HCT116 (cell line): ENCODE results near the gene CACNA1G. TPM values are rescaled to one million over a fixed set of nuclear protein-coding genes. Genes with fewer than 3 reads are reported as not detected.

Experiments used
- ATAC-seq: fragments of 200-7000 bp; cut with Tn5 transposase; 2 replicates; pipeline ENCODE4 v1.9.1; 2020; ENCODE audit warnings: mild to moderate bottlenecking, moderate library complexity
- BruUV-seq: library from RNA; stranded (reverse); fragments of 400-500 nt; replicated peaks from 2 replicates; lab custom pipeline; 2021; lab: Mats Ljungman, UMichigan
- CTCF ChIA-PET: fragments of 300-600 bp; sonication (Branson Sonifier 250); formaldehyde crosslinking; loops from one replicate; lab custom pipeline; 2021; ENCODE audit warnings: antibody characterized with exemption; lab: Charles Lee
- POLR2A ChIA-PET: fragments of 300-600, 350-600 bp; sonication (Branson Sonifier 250); formaldehyde crosslinking; loops from one replicate; lab custom pipeline; 2021; ENCODE audit warnings: antibody characterized with exemption; lab: Charles Lee
- RAD21 ChIA-PET, 2 experiments: fragments of 300-600 bp; sonication (Branson Sonifier 250); formaldehyde crosslinking; loops; one replicate each; lab custom pipeline; 2023; ENCODE audit warnings: low total read pairs in 2 of 2; ENCODE audit not compliant: uncharacterized antibody in 2 of 2, unreplicated experiment in 2 of 2, low non-redundant PET in 1 of 2; lab: Charles Lee
- DNase-seq: peaks from one replicate; pipeline ENCODE4 v3.0.0-alpha.2; 2010; ENCODE audit warnings: low read depth, low spot score
- H2AFZ ChIP-seq: fragments of 200-600 bp; shearing (Covaris generic), sonication (generic); 2 replicates; pipeline ENCODE4 v1.6.1; 2017; ENCODE audit warnings: low read depth, mixed run types, mixed read lengths, antibody characterized with exemption, low read length; ENCODE audit not compliant: poor library complexity, severe bottlenecking
- H3K27ac ChIP-seq: 2 replicates; pipeline ENCODE4 v1.5.1; 2012; ENCODE audit warnings: low read depth, low read length
- H3K27me3 ChIP-seq: fragments of 200-600 bp; sonication (generic); 2 replicates; pipeline ENCODE4 v1.6.1; 2016; ENCODE audit warnings: mixed run types, low read length, mixed read lengths; ENCODE audit not compliant: insufficient read depth
- H3K36me3 ChIP-seq, 2 experiments: fragments of 200-500 bp in 1 of 2; fragments of 200-600 bp in 1 of 2; sonication (Bioruptor generic) in 1 of 2; sonication (generic) in 1 of 2; 2 replicates each; pipeline versions ENCODE4 v1.5.1 to v1.6.1; 2014 to 2016; ENCODE audit warnings: low read length in 2 of 2, inconsistent platforms in 1 of 2, mixed read lengths in 1 of 2, mixed run types in 1 of 2; ENCODE audit not compliant: insufficient read depth in 2 of 2, control insufficient read depth in 1 of 2
- H3K4me1 ChIP-seq, 2 experiments: fragments of 200-600 bp in 1 of 2; sonication (generic) in 1 of 2; 2 replicates each; pipeline versions ENCODE4 v1.5.1 to v1.6.1; 2012 to 2017; ENCODE audit warnings: low read length in 2 of 2, inconsistent platforms in 1 of 2, mild to moderate bottlenecking in 1 of 2, mixed read lengths in 1 of 2, mixed run types in 1 of 2, moderate library complexity in 1 of 2; ENCODE audit not compliant: insufficient read depth in 2 of 2, control insufficient read depth in 1 of 2
- H3K4me2 ChIP-seq: fragments of 200-600 bp; sonication (generic); 2 replicates; pipeline ENCODE4 v1.6.1; 2017; ENCODE audit warnings: mixed run types, low read length, mixed read lengths
- H3K4me3 ChIP-seq, 2 experiments: fragments of 200-600 bp in 1 of 2; sonication (generic) in 1 of 2; replicated peaks in 1 of 2; 2 replicates each; pipeline ENCODE4 v1.5.1; 2011 to 2016; ENCODE audit warnings: low read length in 2 of 2, control low read depth in 1 of 2, low read depth in 1 of 2, mild to moderate bottlenecking in 1 of 2, mixed read lengths in 1 of 2, mixed run types in 1 of 2
- H3K79me2 ChIP-seq: fragments of 200-600 bp; sonication (generic); 2 replicates; pipeline ENCODE4 v1.6.1; 2017; ENCODE audit warnings: mild to moderate bottlenecking, mixed run types, low read length, moderate library complexity, mixed read lengths; ENCODE audit not compliant: insufficient read depth
- H3K9ac ChIP-seq: fragments of 200-600 bp; sonication (generic); 2 replicates; pipeline ENCODE4 v1.6.1; 2016; ENCODE audit warnings: low read length, mixed read lengths
- H3K9me2 ChIP-seq: fragments of 200-600 bp; sonication (generic), shearing (Covaris generic); 2 replicates; pipeline ENCODE4 v1.6.1; 2017; ENCODE audit warnings: mixed run types, mild to moderate bottlenecking, moderate library complexity; ENCODE audit not compliant: insufficient read depth
- H3K9me3 ChIP-seq, 2 experiments: fragments of 200-500 bp in 1 of 2; fragments of 200-600 bp in 1 of 2; sonication (Bioruptor generic) in 1 of 2; sonication (generic) in 1 of 2; 2 replicates each; pipeline ENCODE4 v1.6.1; 2014 to 2017; ENCODE audit warnings: low read length in 2 of 2, mixed read lengths in 2 of 2, inconsistent platforms in 1 of 2, low read depth in 1 of 2, mild to moderate bottlenecking in 1 of 2, mixed run types in 1 of 2, moderate library complexity in 1 of 2; ENCODE audit not compliant: control insufficient read depth in 1 of 2, insufficient read depth in 1 of 2
- H4K20me1 ChIP-seq: fragments of 200-600 bp; sonication (generic), shearing (Covaris generic); 2 replicates; pipeline ENCODE4 v1.6.1; 2017; ENCODE audit warnings: mixed run types, mild to moderate bottlenecking, moderate library complexity; ENCODE audit not compliant: insufficient read depth
- ELF1 ChIP-seq: IDR thresholded peaks from 2 replicates; pipeline ENCODE4 v1.6.1; 2012; ENCODE audit warnings: low read depth, borderline replicate concordance
- EZH2phosphoT487 ChIP-seq: fragments of 200-600 bp; IDR thresholded peaks from 2 replicates; pipeline ENCODE4 v1.6.1; 2018; ENCODE audit warnings: antibody characterized with exemption, borderline replicate concordance
- POLR2A ChIP-seq: IDR thresholded peaks from 2 replicates; pipeline ENCODE4 v1.7.0; 2011; ENCODE audit warnings: borderline replicate concordance; ENCODE audit not compliant: insufficient read depth, insufficient read length; ENCODE audit errors: extremely low read depth
- POLR2AphosphoS5 ChIP-seq: IDR thresholded peaks from 2 replicates; pipeline ENCODE4 v1.6.1; 2011; ENCODE audit warnings: mild to moderate bottlenecking, low read depth, low read length, moderate library complexity
- RAD21 ChIP-seq: IDR thresholded peaks from 2 replicates; pipeline ENCODE4 v1.6.1; 2012; ENCODE audit warnings: low read depth, mild to moderate bottlenecking
- SP1 ChIP-seq: IDR thresholded peaks from 2 replicates; pipeline ENCODE4 v1.6.1; 2012; ENCODE audit warnings: low read depth
- YY1 ChIP-seq: IDR thresholded peaks from 2 replicates; pipeline ENCODE4 v1.6.1; 2011; ENCODE audit warnings: low read length, low read depth, moderate library complexity, mild to moderate bottlenecking; ENCODE audit not compliant: insufficient replicate concordance; ENCODE audit errors: extremely low read depth
- ZFX ChIP-seq: fragments of 450-650 bp; IDR thresholded peaks from 2 replicates; pipeline ENCODE4 v1.6.1; 2017
- intact Hi-C: fragments of 100-400 bp; cut with micrococcal nuclease; formaldehyde crosslinking; loops from 2 replicates; pipeline ENCODE4 v1.10.0; 2022
- total RNA-seq: library from RNA; stranded (reverse); gene quantifications from one replicate; pipeline ENCODE4 v1.2.1, GENCODE V29; 2021; ENCODE audit not compliant: unreplicated experiment
- TF ChIP-seq, protein P1 (sequence below): IDR thresholded peaks from 2 replicates; pipeline ENCODE4 v1.6.1; 2012; ENCODE audit warnings: low read depth
- TF ChIP-seq, protein P2 (sequence below), 3 experiments: fragments of 200-600 bp in 1 of 3; sonication (generic) in 1 of 3; IDR thresholded peaks in 2 of 3; conservative IDR thresholded peaks in 1 of 3; 2 replicates each; pipeline ENCODE4 v1.5.1; 2012 to 2017; ENCODE audit warnings: low read depth in 2 of 3, low read length in 2 of 3, antibody characterized with exemption in 1 of 3, borderline replicate concordance in 1 of 3, control low read depth in 1 of 3, mild to moderate bottlenecking in 1 of 3, mixed read lengths in 1 of 3, mixed run types in 1 of 3, moderate library complexity in 1 of 3; ENCODE audit not compliant: insufficient read depth in 1 of 3

Gene CACNA1G
- total RNA-seq, 1 experiment from 2014 or later = 3.4 TPM

DNA sequence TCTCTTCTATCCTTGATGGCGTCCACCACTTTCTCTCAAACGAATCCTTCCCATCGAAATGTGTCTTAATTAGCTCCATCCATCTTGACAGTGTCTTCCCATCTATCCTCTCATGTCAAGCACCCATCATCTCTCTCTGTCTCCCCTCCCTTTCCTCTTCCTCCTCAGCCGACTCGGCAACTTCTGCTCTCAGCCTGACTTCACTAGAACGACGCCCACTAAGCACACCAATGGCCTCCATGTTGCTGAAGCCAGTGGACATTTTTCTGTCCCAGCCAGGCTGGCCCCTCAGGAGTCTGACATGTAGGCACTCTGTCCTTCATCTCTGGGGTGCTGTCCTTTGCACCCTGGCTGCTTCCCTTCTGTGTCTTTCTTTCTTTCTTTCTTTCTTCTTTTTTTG is 16.0 kb upstream of the CACNA1G start:
- Histone ChIP-seq H3K4me2 (no peak overlapping the region), H4K20me1 (no peaks in the 10 kb centered on the region), H2AFZ (no peak overlapping the region), H3K9ac (no peak overlapping the region), H3K27ac (no peak overlapping the region), H3K27me3 (no peaks in the 10 kb centered on the region), H3K79me2 (no peaks in the 10 kb centered on the region; the same call in 1 of the 2 replicates), H3K36me3 (no peaks in the 10 kb centered on the region), H3K9me2 (no peaks in the 10 kb centered on the region), H3K4me1 (peaks cover 48 to 79% of the 10 kb centered on the region in 2 experiments), H3K9me3 (no peaks in the 10 kb centered on the region), H3K4me3 (no peak overlapping the region)
- TF ChIP-seq POLR2A = no peak
- TF ChIP-seq, protein P1, sequence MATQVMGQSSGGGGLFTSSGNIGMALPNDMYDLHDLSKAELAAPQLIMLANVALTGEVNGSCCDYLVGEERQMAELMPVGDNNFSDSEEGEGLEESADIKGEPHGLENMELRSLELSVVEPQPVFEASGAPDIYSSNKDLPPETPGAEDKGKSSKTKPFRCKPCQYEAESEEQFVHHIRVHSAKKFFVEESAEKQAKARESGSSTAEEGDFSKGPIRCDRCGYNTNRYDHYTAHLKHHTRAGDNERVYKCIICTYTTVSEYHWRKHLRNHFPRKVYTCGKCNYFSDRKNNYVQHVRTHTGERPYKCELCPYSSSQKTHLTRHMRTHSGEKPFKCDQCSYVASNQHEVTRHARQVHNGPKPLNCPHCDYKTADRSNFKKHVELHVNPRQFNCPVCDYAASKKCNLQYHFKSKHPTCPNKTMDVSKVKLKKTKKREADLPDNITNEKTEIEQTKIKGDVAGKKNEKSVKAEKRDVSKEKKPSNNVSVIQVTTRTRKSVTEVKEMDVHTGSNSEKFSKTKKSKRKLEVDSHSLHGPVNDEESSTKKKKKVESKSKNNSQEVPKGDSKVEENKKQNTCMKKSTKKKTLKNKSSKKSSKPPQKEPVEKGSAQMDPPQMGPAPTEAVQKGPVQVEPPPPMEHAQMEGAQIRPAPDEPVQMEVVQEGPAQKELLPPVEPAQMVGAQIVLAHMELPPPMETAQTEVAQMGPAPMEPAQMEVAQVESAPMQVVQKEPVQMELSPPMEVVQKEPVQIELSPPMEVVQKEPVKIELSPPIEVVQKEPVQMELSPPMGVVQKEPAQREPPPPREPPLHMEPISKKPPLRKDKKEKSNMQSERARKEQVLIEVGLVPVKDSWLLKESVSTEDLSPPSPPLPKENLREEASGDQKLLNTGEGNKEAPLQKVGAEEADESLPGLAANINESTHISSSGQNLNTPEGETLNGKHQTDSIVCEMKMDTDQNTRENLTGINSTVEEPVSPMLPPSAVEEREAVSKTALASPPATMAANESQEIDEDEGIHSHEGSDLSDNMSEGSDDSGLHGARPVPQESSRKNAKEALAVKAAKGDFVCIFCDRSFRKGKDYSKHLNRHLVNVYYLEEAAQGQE = no peak
- DNase-seq (no peak), ATAC-seq (no peak)
- POLR2A ChIA-PET = no interaction called here
- RAD21 ChIA-PET = no interaction called here
- CTCF ChIA-PET = interaction anchor here (1.0 kb wide), 1 partner anchor 151 kb away, joined by 3 read pairs; no protein-coding TSS in a partner anchor
- intact Hi-C loops = loop anchor here (10.0 kb wide), 1 partner anchor 610 kb away; the partner anchor contains the start of gene NME1
- no TSS peak for BruUV-seq

GRCh38 chr17:50545311-50545710 is 15.2 kb upstream of the CACNA1G start:
- Histone ChIP-seq H3K79me2 (no peaks in the 10 kb centered on the region; the same call in 1 of the 2 replicates), H3K27me3 (no peaks in the 10 kb centered on the region), H3K4me2 (no peak overlapping the region), H3K9me2 (no peaks in the 10 kb centered on the region), H2AFZ (no peak overlapping the region), H3K9me3 (no peaks in the 10 kb centered on the region), H3K27ac (no peak overlapping the region), H3K9ac (no peak overlapping the region), H3K36me3 (no peaks in the 10 kb centered on the region), H3K4me1 (peaks cover 40 to 72% of the 10 kb centered on the region in 2 experiments), H3K4me3 (no peak overlapping the region), H4K20me1 (no peaks in the 10 kb centered on the region)
- no peak for DNase-seq
- ChIA-PET RAD21 (no interaction called here), POLR2A (no interaction called here), CTCF (interaction anchor here (0.7 kb wide), 1 partner anchor 81 kb away, joined by 3 read pairs; no protein-coding TSS in a partner anchor)
- intact Hi-C loops = loop anchor here (10.0 kb wide), 1 partner anchor 609 kb away; the partner anchor contains the start of gene NME1
- BruUV-seq = no TSS peak
- ATAC-seq = no peak
- TF ChIP-seq, protein P2, sequence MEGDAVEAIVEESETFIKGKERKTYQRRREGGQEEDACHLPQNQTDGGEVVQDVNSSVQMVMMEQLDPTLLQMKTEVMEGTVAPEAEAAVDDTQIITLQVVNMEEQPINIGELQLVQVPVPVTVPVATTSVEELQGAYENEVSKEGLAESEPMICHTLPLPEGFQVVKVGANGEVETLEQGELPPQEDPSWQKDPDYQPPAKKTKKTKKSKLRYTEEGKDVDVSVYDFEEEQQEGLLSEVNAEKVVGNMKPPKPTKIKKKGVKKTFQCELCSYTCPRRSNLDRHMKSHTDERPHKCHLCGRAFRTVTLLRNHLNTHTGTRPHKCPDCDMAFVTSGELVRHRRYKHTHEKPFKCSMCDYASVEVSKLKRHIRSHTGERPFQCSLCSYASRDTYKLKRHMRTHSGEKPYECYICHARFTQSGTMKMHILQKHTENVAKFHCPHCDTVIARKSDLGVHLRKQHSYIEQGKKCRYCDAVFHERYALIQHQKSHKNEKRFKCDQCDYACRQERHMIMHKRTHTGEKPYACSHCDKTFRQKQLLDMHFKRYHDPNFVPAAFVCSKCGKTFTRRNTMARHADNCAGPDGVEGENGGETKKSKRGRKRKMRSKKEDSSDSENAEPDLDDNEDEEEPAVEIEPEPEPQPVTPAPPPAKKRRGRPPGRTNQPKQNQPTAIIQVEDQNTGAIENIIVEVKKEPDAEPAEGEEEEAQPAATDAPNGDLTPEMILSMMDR (IDR thresholded peaks at IDR 0.05 in 2 of 3, conservative IDR thresholded peaks at IDR 0.05 in 1 of 3; ENCODE audit: borderline replicate concordance in 1 of 3, insufficient read depth in 1 of 3, low read depth in 2 of 3, low read length in 2 of 3) = no peak
- TF ChIP-seq, protein P1 = no peak
- TF ChIP-seq SP1 (no peak), YY1 (no peak), ZFX (no peak), EZH2phosphoT487 (no peak), ELF1 (no peak), RAD21 (no peak), POLR2AphosphoS5 (no peak)
